ENCODE data around the gene RUVBL1.
"Not testable (repeated sequence)": the region's sequence is repeated elsewhere in the genome, so short reads cannot be mapped to it uniquely, and the experiment has no call there.

RUVBL1 gene

DNA sequence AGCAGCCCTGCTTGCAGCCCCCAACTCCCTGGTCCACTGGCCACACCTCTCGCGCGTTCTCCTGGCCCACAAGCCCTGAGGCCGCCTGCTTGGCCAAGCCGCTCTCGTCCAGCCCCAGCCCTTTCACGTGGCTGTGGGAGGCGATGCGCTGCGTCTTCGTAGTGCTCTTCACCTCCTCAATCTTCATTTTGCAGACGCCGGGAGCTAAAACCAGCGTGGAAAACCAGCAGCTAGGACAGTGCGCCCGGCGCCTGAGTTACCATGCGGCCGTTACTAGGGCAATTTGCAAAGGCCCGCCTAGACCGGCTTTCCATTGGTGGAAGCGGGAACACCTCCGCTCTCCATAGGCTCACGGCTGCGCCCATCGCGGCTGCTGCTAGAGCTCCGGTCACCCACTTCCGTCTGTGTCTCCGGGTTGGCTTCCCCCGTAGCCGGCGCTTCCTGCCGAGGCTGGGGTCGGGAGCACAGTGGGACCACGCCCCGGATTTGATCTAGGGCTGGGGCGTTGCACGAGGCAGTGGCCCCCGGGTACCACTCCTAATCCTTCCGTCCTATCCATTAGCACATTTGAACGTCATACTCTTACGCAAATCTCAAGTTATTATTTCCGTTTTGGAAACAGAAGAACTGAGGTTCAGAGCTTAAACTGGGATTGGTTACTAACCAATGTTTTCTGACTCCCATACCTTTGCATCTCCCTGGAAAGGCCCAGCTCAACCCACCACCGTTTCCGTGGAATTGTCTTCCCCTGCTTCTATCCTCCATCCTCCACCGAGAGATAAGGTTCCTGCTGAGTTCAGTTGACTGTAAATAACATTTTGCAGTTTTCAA lies at the start of gene RUVBL1:
RUVBL1 (minus strand) TSS at position 275 of the 831 bp plus-strand sequence; CDS start at position 187, 88 bp downstream.
- DNase-seq, result peak; percentile 99

DNA sequence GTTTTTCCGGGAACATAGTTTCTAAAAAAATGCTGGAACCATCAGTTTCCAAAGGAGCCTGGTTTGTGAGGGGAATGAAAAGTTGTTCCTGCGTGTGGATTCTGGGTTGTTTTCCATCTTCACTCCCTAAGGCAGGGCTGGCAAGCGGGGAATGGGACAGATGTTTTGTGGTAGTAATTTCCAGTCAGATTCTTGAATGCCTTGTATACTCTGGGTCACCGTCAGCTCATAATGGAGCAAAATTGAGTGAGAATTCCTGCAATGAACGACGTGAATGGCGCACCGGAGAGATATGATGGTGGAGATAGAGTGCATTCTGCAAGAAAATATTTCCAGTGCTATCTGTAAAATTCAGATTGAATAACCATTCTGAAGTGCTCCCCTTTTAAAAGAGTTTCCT lies 49.6 kb upstream of the RUVBL1 start:
- DNase-seq, result no peak

DNA sequence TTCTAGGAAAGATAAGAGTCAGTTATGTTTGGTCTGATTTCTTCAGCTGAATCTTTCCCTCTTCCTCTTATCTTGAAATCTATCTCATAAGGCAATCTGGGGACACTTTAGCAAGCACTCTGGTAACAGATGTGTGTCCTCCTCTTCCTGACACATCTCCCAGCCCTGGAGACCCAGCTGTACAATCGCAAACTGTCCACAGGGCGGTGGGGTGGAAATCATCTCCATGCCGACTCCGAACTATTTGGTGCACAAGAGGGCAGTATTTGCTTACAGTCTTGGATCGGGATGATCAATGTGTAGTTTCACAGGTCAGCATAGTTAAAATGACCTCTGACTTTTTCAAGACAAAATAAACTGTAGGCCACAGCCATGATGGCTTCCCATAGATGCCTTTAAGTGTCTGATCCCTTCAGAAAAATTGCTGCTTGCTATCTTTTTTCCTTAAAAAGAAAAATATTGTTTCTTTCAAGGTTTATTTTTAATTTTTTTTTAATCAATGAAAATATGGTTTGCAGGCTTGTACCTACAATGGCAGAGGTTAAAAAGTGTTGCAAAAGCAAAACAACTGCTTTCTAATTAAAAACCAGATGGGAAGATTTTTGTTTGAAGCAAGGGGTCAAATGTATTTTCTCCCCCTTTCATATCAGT lies 47.4 kb upstream of the RUVBL1 start:
- DNase-seq, result peak; percentile 44

DNA sequence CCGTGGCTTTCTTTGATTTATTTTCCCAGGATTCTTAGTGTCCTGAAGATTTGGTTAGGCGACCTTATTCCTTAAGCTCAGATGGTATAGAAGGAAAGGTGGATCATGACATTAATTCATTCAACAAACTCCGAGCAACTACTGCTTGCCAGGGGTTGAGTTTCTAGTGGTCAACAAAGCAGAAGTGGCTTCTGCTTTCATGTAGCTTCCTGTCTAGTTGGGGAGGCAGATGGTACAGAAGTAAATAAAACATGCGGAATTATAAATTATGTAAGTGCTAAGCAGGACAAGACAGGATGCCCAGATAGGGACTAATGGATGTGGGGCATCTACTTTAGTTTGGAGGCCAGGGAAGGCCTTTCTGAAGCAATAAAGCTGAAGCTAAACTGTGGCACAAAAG lies 45.2 kb upstream of the RUVBL1 start:
- DNase-seq, result no peak

DNA sequence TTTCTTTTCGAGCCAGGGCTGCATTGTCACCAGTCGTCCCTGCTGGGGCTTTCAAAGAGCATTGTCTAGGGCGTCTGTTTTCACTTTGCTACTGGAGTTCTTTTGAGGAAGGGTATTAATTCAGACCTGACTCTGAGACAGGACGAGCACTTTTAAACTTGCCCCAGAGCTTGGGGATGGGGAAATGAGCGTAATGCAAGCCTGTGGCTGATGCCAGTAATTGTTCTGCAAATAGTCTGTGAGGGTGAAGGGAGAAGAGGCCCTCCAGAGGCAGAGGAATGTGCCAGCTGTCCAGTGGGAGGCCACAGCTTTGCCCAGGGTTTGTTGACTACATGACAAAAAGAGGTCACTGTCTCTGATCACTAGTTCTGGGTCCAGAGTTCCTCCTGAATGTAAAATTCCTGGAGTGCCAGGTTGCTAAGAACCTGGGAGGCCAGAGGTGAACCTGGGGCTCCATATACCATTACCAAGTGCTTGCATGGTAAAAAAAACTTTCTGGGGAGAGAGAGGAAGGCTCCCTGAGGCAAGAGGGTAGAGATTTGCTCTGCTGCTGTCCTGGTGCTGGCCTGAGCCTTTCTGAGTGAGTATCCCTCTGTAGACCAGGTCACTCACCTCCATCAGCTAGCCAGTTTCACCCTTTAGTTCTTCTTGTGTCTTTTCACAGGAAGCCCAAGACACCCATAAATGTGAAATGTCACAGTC lies 44.5 kb upstream of the RUVBL1 start:
- DNase-seq, result no peak

DNA sequence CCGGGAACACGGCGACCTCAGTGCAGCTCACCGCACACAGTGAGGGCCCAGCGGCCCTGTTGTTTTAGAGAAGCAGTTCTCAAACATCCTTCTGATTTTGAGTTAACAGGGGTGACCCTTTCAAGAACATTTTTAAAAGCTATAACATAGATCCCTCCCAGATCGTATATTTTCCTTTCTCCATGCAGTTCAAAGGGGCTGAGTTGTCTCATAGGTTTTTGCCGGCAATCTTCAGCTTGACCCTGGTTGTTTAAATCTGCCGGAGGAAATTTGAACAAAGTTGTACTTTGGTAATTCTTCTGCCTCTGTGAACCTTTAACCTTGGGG lies 44.0 kb upstream of the RUVBL1 start:
- no peak for DNase-seq

DNA sequence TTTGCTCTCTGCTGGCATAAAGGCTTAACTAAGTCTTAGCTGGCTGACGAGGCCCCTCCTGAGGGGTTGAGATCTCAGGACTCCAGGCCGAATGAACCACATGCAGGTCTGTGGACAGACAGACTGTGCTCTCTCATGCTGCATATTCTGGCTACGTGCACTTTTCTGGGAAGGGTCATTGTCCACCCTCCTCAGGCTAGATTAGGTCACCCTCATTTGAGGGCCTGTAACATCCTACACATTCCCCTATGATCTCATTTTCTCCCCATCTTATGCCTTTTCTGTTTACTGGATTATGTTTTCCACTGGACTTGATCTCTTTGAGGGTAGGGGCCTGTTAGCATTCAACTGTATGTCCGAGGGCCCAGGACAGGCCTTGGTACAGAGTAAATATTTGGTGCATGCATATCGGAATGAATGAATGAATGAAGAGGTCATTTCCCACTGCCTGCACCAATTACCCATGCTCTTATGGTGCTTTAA lies 43.4 kb upstream of the RUVBL1 start:
- DNase-seq, result no peak

DNA sequence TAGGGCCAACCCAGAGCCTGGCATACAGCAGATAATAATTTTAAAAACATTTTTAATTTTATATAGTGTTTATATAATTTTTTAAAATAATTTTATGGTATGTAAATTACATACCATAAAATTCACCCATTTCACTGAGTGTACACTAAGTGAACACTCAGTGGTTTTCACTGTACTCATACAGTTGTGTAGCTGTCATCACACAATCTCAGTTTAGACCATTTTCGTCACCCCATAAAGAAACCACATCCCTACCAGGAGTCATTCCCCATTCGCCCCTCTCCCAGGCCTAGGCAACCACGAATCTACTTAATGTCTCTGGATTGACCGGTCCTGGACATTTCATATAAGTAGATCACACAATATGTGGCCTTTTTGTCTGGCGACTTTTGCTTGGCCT lies 39.8 kb upstream of the RUVBL1 start:
- DNase-seq, result no peak

DNA sequence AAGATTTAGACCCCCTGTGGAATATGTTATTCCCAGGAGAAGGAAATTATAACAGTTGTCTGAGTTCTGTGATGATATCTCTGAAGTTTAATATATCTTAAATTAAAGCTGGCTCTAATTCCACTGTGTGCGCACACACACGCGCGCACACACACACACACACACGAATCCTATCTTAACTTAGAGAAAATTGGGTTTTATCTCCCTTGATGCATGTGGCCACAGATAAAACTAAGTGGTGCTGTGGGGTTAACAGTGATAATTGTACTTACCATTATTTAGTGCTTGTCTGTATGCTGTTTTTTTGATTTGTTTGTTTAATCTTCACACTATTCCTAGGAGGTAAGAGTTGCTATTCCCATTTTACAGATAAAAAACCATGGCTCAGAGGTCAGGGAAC lies 37.0 kb upstream of the RUVBL1 start:
- DNase-seq, result no peak

DNA sequence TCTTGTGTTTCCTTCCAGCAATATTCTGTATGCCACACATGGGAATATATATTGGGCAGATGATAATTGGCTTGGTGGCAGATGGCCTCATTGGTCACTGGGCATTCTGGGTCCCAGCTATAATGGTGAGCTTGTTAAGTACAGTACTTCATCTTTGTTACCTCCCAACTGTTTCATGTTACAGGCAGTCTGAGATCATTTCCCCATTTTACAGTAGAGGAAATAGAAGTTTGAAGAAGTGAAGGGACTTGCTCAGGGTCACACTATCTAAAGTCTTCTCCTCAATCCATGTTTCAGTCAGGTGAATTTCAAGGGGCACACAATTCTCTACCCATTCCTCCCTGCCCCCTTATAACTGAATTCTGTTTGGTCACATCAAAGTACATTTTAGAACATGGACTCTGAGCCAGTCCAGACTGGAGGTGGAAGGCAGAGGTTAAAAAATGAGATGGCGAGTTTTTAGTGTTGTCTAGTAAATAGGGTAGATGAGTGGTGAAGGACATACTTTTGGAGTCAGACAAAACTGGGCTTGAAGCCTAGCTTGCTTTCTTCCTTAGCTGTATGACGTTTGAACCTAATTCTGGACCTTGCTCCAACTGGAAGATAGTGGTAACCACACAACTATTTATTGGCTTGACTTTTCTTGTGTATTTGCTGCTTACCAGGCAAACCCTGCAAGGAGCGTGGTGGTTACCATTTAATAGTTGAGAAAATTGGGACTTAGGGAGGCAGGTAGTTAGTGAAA lies 32.2 kb upstream of the RUVBL1 start:
- no peak for DNase-seq

DNA sequence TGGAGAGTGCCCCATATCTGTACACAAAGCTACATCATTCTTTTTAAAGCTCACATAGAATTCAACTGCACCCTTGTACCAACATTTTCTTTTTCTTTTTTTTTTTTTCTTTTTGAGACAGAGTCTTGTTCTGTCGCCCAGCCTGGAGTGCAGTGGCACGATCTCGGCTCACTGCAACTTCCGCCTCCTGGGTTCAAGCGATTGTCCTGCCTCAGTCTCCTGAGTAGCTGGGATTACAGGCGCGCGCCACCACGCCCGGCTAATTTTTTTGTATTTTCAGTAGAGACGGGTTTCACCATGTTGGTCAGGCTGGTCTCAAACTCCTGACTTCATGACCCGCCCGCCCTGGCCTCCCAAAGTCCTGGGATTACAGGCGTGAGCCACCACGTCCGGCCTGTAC lies 30.7 kb upstream of the RUVBL1 start:
- DNase-seq, result not testable (repeated sequence)

DNA sequence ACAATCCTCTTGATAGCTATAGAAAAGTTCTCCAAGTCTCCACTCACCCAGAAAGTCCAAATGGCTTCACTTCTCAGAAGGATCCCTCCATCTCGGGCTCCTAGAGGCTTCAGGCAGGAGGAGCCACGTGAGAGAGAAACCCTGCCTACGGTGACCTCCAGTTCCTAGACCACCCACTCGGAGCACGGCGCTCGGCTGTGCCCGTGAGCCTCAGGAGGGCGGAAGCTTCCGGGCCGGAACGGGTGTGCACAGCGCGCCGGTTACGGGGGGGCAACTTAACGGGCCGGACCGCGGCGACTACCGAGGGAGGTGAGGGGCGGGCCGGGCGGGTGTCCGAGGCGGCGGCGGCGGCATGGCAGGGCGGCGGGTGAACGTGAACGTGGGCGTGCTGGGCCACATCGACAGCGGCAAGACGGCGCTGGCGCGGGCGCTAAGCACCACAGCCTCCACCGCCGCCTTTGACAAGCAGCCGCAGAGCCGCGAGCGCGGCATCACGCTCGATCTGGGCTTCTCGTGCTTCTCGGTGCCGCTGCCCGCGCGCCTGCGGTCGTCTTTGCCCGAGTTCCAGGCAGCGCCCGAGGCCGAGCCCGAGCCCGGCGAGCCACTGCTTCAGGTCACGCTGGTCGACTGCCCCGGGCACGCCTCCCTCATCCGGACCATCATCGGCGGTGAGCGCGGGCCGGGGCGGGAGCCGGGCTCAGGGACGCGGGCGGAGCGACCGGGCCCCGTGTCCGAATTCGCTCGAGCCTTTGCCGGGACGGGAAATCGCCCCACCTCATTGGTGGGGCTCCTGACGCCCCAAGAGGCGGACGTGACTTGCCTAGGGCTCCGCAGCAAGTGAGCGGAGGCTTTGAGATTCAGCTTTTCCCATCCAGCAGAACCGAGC lies 29.8 kb upstream of the RUVBL1 start, which contains the start of gene EEFSEC:
EEFSEC (plus strand) TSS at position 326 of the 886 bp plus-strand sequence; CDS start at position 353, 27 bp downstream.
- peak; percentile 73 for DNase-seq

DNA sequence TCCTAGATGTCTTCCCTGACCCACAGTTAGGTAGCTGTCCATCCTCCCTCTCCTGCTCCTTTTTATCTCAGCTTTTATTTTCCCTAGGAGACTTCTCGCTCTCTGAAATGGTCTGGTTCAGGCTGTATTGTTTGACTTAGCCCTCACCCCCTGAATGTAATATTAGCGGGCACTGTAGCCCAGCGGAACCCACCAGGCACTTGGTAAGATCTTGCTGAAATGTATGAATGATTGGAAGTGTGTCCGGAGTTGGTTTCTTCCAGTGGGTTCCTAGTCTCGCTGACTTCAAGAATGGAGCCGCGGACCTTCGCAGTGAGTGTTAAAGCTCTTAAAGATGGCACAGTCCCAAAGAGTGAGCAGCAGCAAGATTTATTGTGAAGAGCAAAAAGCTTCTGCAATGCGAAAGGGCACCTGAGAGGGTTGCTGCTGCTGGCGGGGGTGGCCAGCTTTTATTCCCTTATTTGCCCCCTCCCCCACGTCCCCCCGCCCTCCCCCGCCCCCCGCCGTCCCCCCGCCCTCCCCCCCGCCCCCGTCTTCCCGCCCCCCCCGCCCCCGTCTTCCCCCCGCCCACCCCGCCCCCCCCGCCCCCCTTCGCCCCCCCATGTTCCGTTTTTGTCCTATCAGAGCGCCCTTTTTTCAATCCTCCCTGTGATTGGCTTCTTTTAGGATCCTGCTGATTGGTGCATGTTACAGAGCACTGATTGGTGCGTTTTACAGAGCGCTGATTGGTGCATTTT lies 29.0 kb upstream of the RUVBL1 start:
- no peak for DNase-seq

DNA sequence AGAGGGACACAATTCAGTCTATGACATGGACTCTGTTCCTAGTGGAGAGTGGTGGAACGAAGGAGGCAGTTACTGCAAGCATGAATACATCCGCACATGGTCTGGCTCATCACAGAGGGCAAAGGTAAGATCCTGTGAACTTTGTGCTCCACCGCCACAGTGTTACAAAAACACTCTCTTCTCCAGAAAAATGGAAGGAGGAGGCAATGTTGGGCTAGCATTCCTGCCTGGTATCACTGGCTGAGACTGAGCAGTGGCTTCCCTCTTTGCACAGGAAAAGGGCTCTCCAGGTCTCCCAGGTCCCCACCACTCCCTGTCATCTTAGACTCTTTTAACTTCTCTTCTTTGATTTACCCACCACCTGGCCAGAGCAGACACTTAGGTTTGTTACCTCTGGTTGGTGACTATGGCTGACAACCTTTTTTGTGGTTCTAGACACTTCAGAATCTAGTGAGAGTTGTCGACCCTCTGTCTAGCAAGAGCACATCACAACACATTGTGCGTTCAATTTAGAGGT lies 28.2 kb upstream of the RUVBL1 start:
- no peak for DNase-seq

DNA sequence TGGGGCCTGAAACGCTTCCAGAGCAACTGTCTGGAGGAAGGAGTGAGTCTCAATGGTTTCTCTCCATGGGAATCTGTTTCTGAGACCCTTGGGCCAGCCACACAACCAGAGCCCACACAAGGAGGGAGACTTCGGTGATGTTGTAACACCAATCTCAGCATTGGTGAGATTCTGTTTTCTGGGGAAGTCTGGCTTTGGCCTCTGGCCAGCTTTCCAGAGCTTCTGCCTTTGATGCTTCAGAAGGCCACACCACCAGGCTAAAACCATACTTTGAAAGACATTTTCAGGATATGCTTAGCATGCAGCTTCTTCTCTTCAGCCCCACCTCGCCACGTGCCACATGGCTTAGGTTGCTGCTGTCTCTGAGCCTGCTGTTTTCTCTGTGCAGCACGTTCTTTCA lies 26.0 kb upstream of the RUVBL1 start:
- DNase-seq, result no peak

DNA sequence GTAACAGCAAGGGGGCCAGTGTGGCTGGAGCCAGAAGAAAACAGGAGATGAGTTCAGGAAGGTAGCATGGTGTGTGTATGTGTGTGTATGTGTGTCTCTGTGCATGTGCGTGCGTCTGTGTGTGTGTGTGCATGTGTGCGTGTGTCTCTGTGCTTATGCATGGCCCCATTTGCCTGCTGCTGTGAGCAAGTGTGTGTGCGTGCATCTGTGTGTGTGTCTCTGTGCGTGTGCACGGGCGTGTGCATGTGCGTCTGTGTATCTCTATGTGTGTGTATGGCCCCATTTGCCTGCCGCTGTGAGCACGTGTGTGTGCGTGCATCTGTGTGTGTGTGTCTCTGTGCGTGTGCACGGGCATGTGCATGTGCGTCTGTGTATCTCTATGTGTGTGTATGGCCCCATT lies 22.6 kb upstream of the RUVBL1 start:
- no peak for DNase-seq

DNA sequence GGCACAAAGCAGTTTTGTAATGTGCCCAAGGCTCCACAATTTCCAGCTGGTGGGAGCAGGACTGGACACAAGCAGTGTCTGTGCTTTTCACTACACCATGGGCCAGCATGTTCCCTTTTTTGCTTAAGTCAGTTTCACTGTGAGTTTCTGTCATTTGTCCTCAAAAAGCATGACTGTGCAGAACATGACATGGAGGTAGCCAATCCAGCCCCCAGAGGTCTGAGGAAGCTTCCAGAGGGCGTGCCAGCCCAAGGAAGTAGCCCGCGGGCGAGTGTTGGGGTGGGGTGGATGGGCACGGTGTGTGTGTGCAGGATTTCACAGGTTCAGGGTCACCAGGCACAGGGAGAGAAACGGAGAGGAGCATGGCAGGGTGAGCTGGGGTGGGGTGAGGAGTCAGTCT lies 21.7 kb upstream of the RUVBL1 start:
- no peak for DNase-seq

DNA sequence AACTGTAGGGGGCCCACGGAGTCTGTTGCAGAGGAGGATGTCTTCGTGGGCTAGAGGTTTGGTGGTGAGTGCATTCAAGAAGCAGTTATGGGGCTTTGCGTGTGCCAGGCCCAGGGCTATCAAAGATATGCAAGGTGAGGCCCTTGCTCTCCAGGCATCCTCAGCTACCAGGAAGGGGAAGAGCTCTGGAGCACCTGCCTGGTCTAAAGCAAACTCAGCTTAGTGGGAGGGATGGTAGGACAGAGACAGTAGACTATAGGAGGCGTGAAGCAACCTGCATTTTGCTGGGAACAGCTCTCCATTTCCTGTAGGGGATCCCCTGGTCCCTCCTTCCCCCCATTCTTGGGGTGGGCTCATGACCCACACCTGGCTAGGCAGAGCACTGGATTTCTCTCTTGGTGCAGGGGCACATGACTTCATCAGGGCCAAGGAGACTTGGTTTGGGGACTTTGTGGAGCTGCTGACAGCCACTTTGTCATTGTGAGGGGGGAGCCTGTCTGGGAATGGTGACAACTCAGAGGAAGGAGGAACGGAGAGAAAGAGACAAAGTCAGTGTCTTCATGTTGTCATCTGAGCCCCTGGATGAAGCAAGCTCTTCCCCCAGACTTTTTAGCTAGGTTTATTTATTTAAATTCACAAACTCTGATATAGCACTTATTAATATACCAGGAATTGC lies 21.0 kb upstream of the RUVBL1 start:
- no peak for DNase-seq

DNA sequence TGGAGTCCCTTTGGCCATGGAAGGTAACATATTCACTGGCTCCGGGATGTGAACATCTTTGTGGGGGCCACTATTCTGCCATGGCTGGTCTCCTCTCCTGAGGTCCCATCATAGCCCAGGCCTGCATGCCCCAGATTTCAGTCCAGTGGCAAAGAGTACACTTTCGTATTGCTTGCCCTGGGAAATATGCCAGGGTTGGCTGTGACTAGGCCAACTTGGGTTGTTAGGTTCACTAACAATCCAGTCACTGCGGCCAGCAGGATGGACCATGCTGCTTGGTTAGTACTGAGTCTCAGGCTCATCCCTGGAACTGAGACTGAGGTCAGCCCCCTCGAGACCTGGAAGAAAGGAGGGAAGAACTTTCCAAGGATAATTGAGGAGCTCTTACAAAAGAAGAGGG lies 19.9 kb upstream of the RUVBL1 start:
- no peak for DNase-seq

DNA sequence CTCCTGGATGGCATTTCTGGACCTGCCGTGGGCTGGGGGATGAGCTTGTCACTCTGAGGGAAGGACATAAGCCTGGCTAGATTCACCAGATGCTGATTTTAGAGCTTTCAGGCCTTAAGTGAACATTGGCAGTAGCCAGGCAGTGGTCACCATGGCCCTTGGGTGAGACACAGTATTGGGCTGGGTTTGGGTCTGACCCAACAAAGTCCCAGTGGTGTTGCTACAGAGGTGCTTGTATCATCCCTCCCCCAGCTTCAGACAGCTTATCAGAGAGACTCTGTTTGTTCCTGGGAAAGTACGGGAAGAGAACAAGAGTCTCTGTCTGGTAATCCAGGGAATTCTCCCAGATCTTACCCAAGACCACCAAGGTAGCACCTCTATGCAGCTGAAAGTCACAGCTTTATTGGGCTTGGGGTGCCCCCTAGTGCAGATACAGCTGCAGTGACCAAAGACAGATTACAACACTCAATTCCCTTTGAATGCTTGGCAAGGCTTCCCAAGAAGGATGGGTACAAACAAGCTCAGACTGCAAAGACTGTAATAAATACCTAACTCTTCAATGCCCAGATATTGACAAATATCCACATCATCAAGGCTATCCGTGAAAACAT lies 9.8 kb upstream of the RUVBL1 start:
- peak; percentile 14 for DNase-seq

All from NCI-H226 (cell line).